Stomach (tissue), 4 donors: ENCODE data around the gene MYO3B.

Experiments
- CTCF ChIP-seq, 7 experiments: fragments of 450-650 bp in 4 of 7; fragments of 200-600 bp in 3 of 7; sonication (generic) in 3 of 7; IDR thresholded peaks; one replicate each; pipeline ENCODE4 v1.5.1; 2016 to 2019; ENCODE audit warnings: antibody characterized with exemption in 7 of 7, control low read depth in 2 of 7, mild to moderate bottlenecking in 1 of 7
- POLR2A ChIP-seq, 4 donors: fragments of 450-650 bp; IDR thresholded peaks; one replicate each; pipeline ENCODE4 v1.6.1; 2016; ENCODE audit warnings: antibody characterized with exemption in 4 of 4, control low read depth in 2 of 4, mild to moderate bottlenecking in 1 of 4, moderate library complexity in 1 of 4
- POLR2AphosphoS5 ChIP-seq, 3 donors: sonication (generic); formaldehyde crosslinking; IDR thresholded peaks; one replicate each; pipeline ENCODE4 v1.6.1; 2016; ENCODE audit warnings: antibody characterized with exemption in 3 of 3

DNA sequence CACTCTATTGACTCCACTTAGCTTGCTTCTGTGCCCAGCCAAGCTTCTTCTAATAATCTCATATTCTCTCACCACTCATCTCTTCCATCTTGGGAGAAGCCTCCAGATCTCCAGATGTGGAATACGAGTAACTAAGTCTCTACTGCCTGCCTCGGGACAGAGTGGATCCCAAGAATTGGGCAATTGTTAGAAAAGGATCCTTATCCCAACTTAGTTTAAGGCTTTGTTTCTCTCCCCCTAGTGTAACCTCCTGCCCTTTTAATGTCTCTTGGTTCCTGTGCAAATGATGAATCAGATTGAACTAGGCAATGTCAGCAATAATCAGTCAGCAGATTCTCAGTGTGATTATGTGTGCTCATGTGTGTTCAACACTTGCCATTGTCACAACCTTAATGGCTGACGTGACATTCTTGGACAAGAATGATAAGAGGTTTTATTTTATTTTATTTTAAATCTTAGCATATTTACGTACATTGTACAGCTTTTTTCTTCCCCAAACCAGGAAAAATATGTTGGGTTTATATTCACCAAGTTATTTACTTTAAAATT lies 59.7 kb downstream of the MYO3B start:
- TF ChIP-seq CTCF (IDR thresholded peaks at IDR 0.05) (no peak), POLR2AphosphoS5 (IDR thresholded peaks at IDR 0.05) (no peak), POLR2A (IDR thresholded peaks at IDR 0.05) (no peak)
